AG04450 (cell line): ENCODE results near the gene CISH. TPM values are rescaled to one million over a fixed set of nuclear protein-coding genes. Genes with fewer than 3 reads are reported as not detected.

Experiments used
- CTCF ChIA-PET: fragments of 300-600, 350-600 bp; formaldehyde crosslinking; extraction: SDS; loops from one replicate; lab custom pipeline; 2022; ENCODE audit warnings: antibody characterized with exemption, inconsistent platforms; lab: Charles Lee
- POLR2A ChIA-PET: fragments of 350-600 bp; formaldehyde crosslinking; extraction: SDS; loops from one replicate; lab custom pipeline; 2021; ENCODE audit warnings: antibody characterized with exemption, inconsistent platforms; lab: Yijun Ruan, JAX
- DNase-seq: peaks from one replicate; pipeline ENCODE4 v3.0.0-alpha.2; 2011; ENCODE audit warnings: low read depth, low spot score
- H3K27ac ChIP-seq: one replicate; pipeline ENCODE4 v1.5.1; 2012; ENCODE audit warnings: low read depth, low read length, control low read depth
- H3K27me3 ChIP-seq: one replicate; pipeline ENCODE4 v1.6.0; 2012; ENCODE audit warnings: low read length; ENCODE audit not compliant: control insufficient read depth, insufficient read depth
- H3K4me3 ChIP-seq: 2 replicates; pipeline ENCODE4 v1.5.1; 2011; ENCODE audit warnings: mild to moderate bottlenecking, low read depth, low read length, control low read depth
- H3K9me3 ChIP-seq: 2 replicates; pipeline ENCODE4 v1.5.1; 2012; ENCODE audit warnings: low read length; ENCODE audit not compliant: control insufficient read depth, insufficient read depth
- CTCF ChIP-seq: IDR thresholded peaks from 2 replicates; pipeline ENCODE4 v1.5.1; 2011; ENCODE audit warnings: low read depth, low read length, control low read depth, inconsistent platforms
- polyA plus RNA-seq: library from polyadenylated mRNA; depleted of rRNA; stranded (reverse); fragments of >200 nt; gene quantifications from 2 replicates; pipeline ENCODE4 v1.2.3, GENCODE V29; 2011

CISH gene
- polyA plus RNA-seq, 1 experiment = 2.4 TPM

GRCh38 chr3:50612234-50612882, 784 bp upstream of the CISH start:
- H3K27ac ChIP-seq = peak overlapping the region; percentile 39

DNA sequence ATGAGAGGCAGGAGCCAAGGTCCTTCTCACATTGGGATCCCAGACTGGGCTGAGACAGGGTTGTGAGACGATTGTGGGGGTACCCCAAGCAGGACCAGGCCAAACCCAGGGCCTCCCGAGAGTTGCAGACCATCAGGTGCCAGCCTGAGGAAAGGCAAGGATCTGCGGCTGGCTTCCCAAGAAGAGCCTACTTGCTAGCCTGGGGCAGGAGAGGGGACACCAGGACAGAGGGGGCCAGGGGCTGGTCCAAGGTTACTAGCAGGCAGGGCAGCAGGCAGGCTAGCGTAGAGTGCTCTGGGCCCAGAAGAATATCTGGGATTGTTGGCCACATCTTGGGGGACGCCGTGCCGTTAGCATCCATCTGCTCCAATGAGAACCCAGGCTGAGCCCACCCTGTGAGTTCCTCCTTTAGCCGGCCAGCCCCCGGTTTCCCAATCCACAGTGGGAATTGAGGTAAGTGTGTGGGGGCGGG, 546 bp downstream of the CISH start:
- no peak for DNase-seq
- CTCF ChIA-PET = interaction anchor here (1.2 to 12.3 kb wide), 4 partner anchors 9 to 62 kb away, joined by 5 to 436 read pairs (median 32); partner anchors contain the start of genes C3orf18 and HEMK1
- POLR2A ChIA-PET = interaction anchor here (1.0 to 2.8 kb wide), 4 partner anchors 9 to 54 kb away, joined by 3 to 61 read pairs (median 26); partner anchors contain the start of gene HEMK1
- Histone ChIP-seq H3K27me3 (no peaks in the 10 kb centered on the region), H3K9me3 (no peaks in the 10 kb centered on the region), H3K4me3 (peak overlapping the region; percentile 81), H3K27ac (peak overlapping the region; percentile 31)
- no peak for TF ChIP-seq CTCF

More at GRCh38 chr3:50612234-50612882, 784 bp upstream of the CISH start:
- TF ChIP-seq CTCF = no peak
- no peaks in the 10 kb centered on the region for H3K27me3 ChIP-seq
- DNase-seq = no peak
- H3K4me3 ChIP-seq = peak overlapping the region; percentile 81
- POLR2A ChIA-PET = interaction anchor here (0.9 to 2.8 kb wide), 7 partner anchors 11 to 55 kb away, joined by 3 to 61 read pairs (median 3); partner anchors contain the start of genes C3orf18 and HEMK1
- H3K9me3 ChIP-seq = peaks cover 4% of the 10 kb centered on the region; the same call in 1 of the 2 replicates
- CTCF ChIA-PET = interaction anchor here (0.7 to 12.3 kb wide), 14 partner anchors 10 to 777 kb away, joined by 3 to 436 read pairs (median 4); partner anchors contain the start of genes C3orf18, CYB561D2, HEMK1 and NPRL2

DNA sequence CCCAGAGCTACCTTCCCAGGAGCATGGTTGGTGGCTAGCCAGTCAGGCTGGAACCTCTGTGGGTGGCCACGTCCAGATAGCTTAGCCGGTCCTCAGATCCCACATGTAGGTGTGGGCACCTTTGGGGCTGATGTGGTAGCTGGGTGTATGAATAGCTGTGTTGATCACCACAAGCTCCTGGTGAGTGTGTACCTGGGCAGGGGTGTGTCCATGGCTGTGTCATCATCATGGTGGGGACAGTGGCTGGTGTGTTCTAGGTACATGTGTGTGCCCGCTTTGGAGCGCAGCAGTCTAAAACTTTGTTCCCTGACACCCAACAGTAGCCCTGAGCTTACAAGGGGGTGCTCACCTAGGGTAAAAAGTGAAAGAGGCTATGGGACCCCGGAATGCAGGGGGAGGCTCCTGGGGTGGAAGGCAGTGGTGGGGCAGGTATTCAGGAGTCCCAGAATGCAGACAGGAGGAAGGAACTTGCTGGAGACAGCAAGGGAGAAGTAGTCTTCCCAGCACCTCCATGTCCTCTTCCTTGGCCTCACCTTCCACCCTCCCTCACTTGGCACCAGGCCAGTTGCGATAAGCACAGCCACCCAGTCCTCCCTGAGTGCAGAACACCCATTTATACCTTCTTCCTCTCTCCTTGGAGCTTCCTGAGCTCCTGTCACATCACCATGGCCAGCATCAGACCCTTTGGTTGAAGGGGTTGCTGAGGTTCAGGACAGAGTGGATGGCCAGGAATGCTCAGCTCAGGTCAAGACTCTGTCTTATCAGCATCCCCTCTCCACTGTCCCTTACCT, 1.2 kb downstream of the CISH start:
- Histone ChIP-seq H3K27ac (no peak overlapping the region), H3K9me3 (no peaks in the 10 kb centered on the region), H3K4me3 (peak overlapping the region; percentile 81), H3K27me3 (no peaks in the 10 kb centered on the region)
- CTCF ChIA-PET = interaction anchor here (0.5 to 12.3 kb wide), 4 partner anchors 38 to 1620 kb away, joined by 3 to 436 read pairs (median 4); partner anchors contain the start of genes C3orf18 and HEMK1
- no peak for DNase-seq
- POLR2A ChIA-PET = interaction anchor here (2.6 to 2.8 kb wide), 2 partner anchors 9 to 41 kb away, joined by 48 to 61 read pairs; partner anchors contain the start of gene HEMK1
- TF ChIP-seq CTCF = no peak

- no peak for DNase-seq
- POLR2A ChIA-PET = interaction anchor here (1.0 to 2.8 kb wide), 3 partner anchors 8 to 775 kb away, joined by 3 to 61 read pairs (median 48); partner anchors contain the start of genes HEMK1 and MANF
- no peak overlapping the region for H3K4me3 ChIP-seq
- no peak for TF ChIP-seq CTCF
- CTCF ChIA-PET = interaction anchor here (12.3 kb wide), 1 partner anchor 37 kb away, joined by 436 read pairs; the partner anchor contains the start of genes C3orf18 and HEMK1
- H3K9me3 ChIP-seq = no peaks in the 10 kb centered on the region
- H3K27ac ChIP-seq = no peak overlapping the region
- H3K27me3 ChIP-seq = no peaks in the 10 kb centered on the region
Measured at GRCh38 chr3:50609763-50610085, 1.9 kb downstream of the CISH start.
